ENCODE data around the gene PRDX5. TPM values are rescaled to one million over a fixed set of nuclear protein-coding genes. Genes with fewer than 3 reads are reported as not detected.

PRDX5 gene
- total and polyA plus RNA-seq, 8 donors, result 59.0 to 245 (median 88.6) TPM

DNA sequence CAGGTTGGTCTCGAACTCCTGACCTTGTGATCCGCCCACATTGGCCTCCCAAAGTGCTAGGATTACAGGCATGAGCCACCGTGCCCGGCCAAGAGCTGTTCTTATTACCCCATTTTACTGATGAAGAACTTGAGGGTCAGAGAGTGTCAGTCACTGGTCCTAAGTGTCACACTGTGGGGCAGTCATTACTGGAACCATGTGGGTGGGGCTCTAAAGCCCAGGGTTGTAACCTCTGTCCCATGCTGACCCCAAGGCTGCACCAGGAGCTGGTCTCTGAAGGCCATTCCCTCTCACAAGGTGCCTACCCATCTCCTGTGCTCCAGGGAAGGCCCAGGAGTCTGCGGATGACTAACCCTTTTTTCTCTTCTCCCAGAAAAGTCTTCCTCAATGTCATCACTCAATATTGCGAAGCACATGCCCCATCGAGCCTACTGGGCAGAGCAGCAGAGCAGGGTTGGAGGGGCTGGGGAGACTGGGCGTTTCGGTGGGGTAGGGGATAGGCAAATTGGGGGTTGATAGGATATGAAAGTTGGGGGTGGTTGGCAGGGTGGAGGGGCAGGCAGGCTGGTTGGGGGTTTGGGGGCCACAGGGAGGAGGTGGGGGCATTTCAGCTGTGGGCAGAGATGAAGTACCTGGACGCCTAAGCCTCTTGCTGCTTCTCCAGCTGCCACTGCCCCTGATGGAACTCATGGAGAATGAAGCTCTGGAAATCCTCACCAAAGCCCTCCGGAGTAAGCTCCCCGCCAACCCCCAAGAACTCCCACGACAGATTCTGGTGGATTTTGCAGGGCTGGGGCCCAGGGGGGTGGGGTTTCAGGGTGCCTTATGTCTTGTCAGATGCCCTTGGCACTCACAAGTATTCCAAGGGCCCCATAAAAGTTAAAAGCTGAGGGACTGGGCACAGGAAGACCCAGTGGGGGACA is 14.6 kb upstream of the PRDX5 start:
- FAIRE-seq, result no peak
- intact Hi-C loops (cut with DNase I), result no loop called here
- 73 to 82% methylated on average over 13 of the region's 13 CpGs for WGBS, 2 donors
- DNase-seq, result peak in 2 of 6 donors; percentile 47 to 48
- Histone ChIP-seq H3K9me3 (no peaks in the 10 kb centered on the region), H3K27ac (peak overlapping the region in 1 of 4 donors; percentile 82), H3K36me3 (no peaks in the 10 kb centered on the region), H3K4me3 (no peak overlapping the region), H3K27me3 (peaks cover 0 to 8% (median 4%) of the 10 kb centered on the region in 4 donors), H3K4me1 (peaks cover 16 to 31% (median 19%) of the 10 kb centered on the region in 3 donors)
- no peak for ATAC-seq
- TF ChIP-seq CTCF (IDR thresholded peaks at IDR 0.05), result no peak

DNA sequence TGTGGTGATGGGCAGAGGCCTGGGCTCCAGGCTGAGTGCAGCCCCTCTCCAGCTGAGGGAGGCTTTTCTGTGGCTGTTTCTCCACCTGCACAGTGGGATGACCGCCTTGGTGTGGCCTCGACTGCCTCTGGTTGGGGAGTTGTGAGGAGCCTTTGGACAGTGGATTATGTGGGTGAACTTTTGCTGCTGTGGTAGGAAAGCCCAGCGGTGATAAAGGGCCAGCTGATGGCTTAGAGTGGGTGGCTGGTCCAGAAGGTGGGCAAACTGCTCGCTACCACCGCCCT is 13.9 kb upstream of the PRDX5 start:
- no peaks in the 10 kb centered on the region for H3K36me3 ChIP-seq
- H3K27me3 ChIP-seq, result peaks cover 0 to 8% (median under 1%) of the 10 kb centered on the region in 4 donors
- TF ChIP-seq CTCF (IDR thresholded peaks at IDR 0.05), result no peak
- peaks cover 16 to 30% (median 19%) of the 10 kb centered on the region in 3 donors for H3K4me1 ChIP-seq
- FAIRE-seq (no peak), DNase-seq (peak in 1 of 6 donors; percentile 34), ATAC-seq (no peak)
- WGBS, 2 donors, result 49 to 53% methylated on average over 5 of the region's 5 CpGs
- intact Hi-C loops (cut with DNase I), result no loop called here
- peak overlapping the region in 3 of 4 donors; percentile 82 to 95 (median 92) for H3K27ac ChIP-seq
- peak overlapping the region in 1 of 4 donors; percentile 69 for H3K4me3 ChIP-seq
- H3K9me3 ChIP-seq, result no peaks in the 10 kb centered on the region

DNA sequence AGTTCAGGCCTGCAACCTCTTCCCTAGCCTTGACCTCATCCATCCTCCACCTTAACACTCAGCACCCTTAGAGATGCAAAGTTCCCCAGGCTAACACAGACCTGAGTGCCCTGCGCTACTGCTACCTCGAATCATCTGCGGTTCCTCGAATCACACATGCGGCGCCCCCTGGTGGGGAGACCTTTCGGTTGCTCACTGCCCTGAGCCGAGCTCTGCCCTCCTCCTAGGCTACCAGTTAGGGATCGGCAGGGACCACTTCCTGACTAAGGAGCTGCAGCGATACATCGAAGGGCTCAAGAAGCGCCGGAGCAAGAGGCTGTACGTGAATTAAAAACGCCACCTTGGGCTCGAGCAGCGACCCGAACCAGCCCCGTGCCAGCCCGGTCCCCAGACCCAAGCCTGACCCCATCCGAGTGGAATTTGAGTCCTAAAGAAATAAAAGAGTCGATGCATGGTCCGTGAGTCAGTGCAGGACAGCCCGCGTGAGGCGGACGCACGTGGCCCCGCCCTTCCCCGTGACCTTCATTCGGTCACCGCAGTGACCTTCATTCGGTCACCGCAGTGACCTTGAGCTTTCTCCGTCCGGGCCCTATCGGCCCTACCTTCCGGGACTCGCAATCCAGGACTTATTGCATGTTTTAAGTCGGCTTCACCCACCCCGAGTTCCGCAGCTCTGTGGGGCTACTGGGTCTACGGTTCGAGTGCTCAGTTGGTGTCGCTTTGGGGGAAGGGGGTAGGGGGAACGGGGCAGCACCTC is 13.4 kb upstream of the PRDX5 start:
- TF ChIP-seq CTCF (IDR thresholded peaks at IDR 0.05), result peak; percentile 72 to 85 (median 80)
- H3K4me3 ChIP-seq, result peak overlapping the region; percentile 23 to 71 (median 46)
- ATAC-seq (peak; percentile 47 to 65 (median 55)), FAIRE-seq (no peak), DNase-seq (peak; percentile 87 to 98 (median 94))
- H3K36me3 ChIP-seq, result no peaks in the 10 kb centered on the region
- peaks cover 14 to 25% (median 19%) of the 10 kb centered on the region in 3 donors for H3K4me1 ChIP-seq
- H3K9me3 ChIP-seq, result no peaks in the 10 kb centered on the region
- intact Hi-C loops (cut with DNase I), result no loop called here
- 1% methylated on average over 46 of the region's 46 CpGs for WGBS, 2 donors
- H3K27me3 ChIP-seq, result peaks cover 0 to 8% (median 0%) of the 10 kb centered on the region in 4 donors
- peak overlapping the region; percentile 82 to 95 (median 89) for H3K27ac ChIP-seq

DNA sequence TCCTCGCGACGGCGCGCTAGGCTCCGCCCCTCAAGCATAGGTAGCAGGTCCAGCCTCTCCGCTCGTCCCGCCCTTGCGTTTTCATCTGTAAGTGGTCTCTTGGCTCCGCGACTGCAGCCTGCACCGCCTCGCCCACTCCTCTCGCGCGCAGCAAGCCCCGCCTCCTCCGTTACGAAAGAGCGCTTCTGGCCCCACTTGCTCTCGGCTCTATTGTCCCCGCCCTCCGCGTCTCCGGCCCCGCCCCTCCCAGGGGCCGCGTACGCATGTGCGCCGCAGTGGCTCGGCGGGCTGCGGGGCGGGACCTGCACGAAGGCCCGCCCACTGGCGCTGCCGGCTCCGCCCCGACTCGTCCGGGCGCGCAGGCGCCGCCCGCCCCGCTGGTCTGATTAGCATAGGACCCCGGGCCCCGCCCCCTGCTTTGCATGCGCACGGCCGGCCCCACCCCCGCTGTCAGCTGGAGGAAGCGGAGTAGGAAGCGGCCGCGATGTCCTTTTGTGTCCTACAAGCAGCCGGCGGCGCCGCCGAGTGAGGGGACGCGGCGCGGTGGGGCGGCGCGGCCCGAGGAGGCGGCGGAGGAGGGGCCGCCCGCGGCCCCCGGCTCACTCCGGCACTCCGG is 12.7 kb upstream of the PRDX5 start, which contains the start of gene ESRRA:
TSS of gene ESRRA (plus strand) at position 450 of the 616 bp plus-strand sequence. CDS start 1,656 bp downstream, outside the sequence.
- DNase-seq, result peak; percentile 99 to 100 (median 100)
- Histone ChIP-seq H3K27ac (peak within 1 kb of the TSS; percentile 86 to 95 (median 90)), H3K36me3 (no peaks in the 10 kb centered on the region), H3K9me3 (no peaks in the 10 kb centered on the region), H3K4me3 (peak within 1 kb of the TSS; percentile 46 to 71 (median 63)), H3K4me1 (peaks cover 8 to 18% (median 15%) of the 10 kb centered on the region in 3 donors), H3K27me3 (peaks cover 0 to under 1% (median 0%) of the 10 kb centered on the region in 4 donors)
- no peak for FAIRE-seq
- intact Hi-C loops (cut with DNase I), result no loop called here
- peak; percentile 82 to 91 (median 86) for ATAC-seq
- WGBS, 2 donors, result 0% methylated on average over 68 to 81 of the region's 81 CpGs
- no peak for TF ChIP-seq CTCF (IDR thresholded peaks at IDR 0.05)
